CD4-positive, alpha-beta memory T cell (primary cell): ENCODE data around the gene SHISA9. TPM values are rescaled to one million over a fixed set of nuclear protein-coding genes. Genes with fewer than 3 reads are reported as not detected.

Experiments used
- CTCF ChIA-PET: fragments of 350-600 bp; sonication (Branson Sonifier 250); formaldehyde crosslinking; loops from one replicate; lab custom pipeline; 2021; ENCODE audit warnings: inconsistent platforms; ENCODE audit not compliant: partially characterized antibody; lab: Charles Lee
- POLR2A ChIA-PET: fragments of 350-600 bp; sonication (Branson Sonifier 250); formaldehyde crosslinking; loops from one replicate; lab custom pipeline; 2021; ENCODE audit not compliant: partially characterized antibody; lab: Charles Lee
- DNase-seq, 5 donors: peaks; one replicate each; pipeline versions ENCODE4 v3.0.0 to v3.0.0-alpha.2; 2020 to 2022; ENCODE audit warnings: mixed read lengths in 1 of 5
- H3K27ac ChIP-seq: one replicate; pipeline ENCODE4 v1.7.0; 2013; ENCODE audit warnings: low read depth, low read length
- H3K27me3 ChIP-seq: 2 replicates; pipeline ENCODE4 v1.7.0; 2013; ENCODE audit warnings: mild to moderate bottlenecking, low read length, moderate library complexity; ENCODE audit not compliant: insufficient read depth
- H3K36me3 ChIP-seq: 2 replicates; pipeline ENCODE4 v1.7.0; 2013; ENCODE audit warnings: mild to moderate bottlenecking, low read length, moderate library complexity; ENCODE audit not compliant: insufficient read depth
- H3K4me1 ChIP-seq: 2 replicates; pipeline ENCODE4 v1.7.0; 2013; ENCODE audit warnings: mild to moderate bottlenecking, low read length, moderate library complexity; ENCODE audit not compliant: insufficient read depth
- H3K4me3 ChIP-seq, 2 donors: one replicate each; pipeline ENCODE4 v1.7.0; 2013; ENCODE audit warnings: low read length in 2 of 2, mild to moderate bottlenecking in 1 of 2
- H3K9me3 ChIP-seq, 2 donors: one replicate each; pipeline ENCODE4 v1.7.0; 2013; ENCODE audit warnings: low read length in 2 of 2, control low read depth in 1 of 2; ENCODE audit not compliant: control insufficient read depth in 1 of 2
- H3K27ac Mint-ChIP-seq, 7 donors: one replicate each; pipeline ENCODE4 v1.8.0; 2020 to 2021; ENCODE audit warnings: mixed read lengths in 7 of 7, mild to moderate bottlenecking in 6 of 7, inconsistent platforms in 3 of 7, moderate library complexity in 3 of 7
- H3K27me3 Mint-ChIP-seq, 2 donors: one replicate each; pipeline ENCODE4 v1.8.0; 2020 to 2021; ENCODE audit warnings: mixed read lengths in 2 of 2
- H3K36me3 Mint-ChIP-seq, 2 donors: one replicate each; pipeline ENCODE4 v1.8.0; 2020 to 2021; ENCODE audit warnings: mixed read lengths in 2 of 2, inconsistent platforms in 1 of 2, mild to moderate bottlenecking in 1 of 2
- H3K4me1 Mint-ChIP-seq, 4 donors: one replicate each; pipeline ENCODE4 v1.8.0; 2020 to 2021; ENCODE audit warnings: mixed read lengths in 4 of 4, mild to moderate bottlenecking in 1 of 4
- H3K4me3 Mint-ChIP-seq, 8 donors: one replicate each; pipeline ENCODE4 v1.8.0; 2020 to 2021; ENCODE audit warnings: mixed read lengths in 8 of 8, mild to moderate bottlenecking in 7 of 8, moderate library complexity in 6 of 8, inconsistent platforms in 3 of 8
- H3K9me3 Mint-ChIP-seq, 8 donors: one replicate each; pipeline ENCODE4 v1.8.0; 2020 to 2021; ENCODE audit warnings: mixed read lengths in 8 of 8, mild to moderate bottlenecking in 5 of 8, inconsistent platforms in 3 of 8, moderate library complexity in 1 of 8
- intact Hi-C: fragments of 100-400 bp; cut with micrococcal nuclease; formaldehyde crosslinking; loops from one replicate; pipeline ENCODE4 v1.15.1; 2023
- polyA plus RNA-seq, 2 donors: library from polyadenylated mRNA; unstranded; fragments of 300-500 nt; fragmentation: Illumina TruSeq; gene quantifications; one replicate each; pipeline ENCODE4 v1.2.3, GENCODE V29; 2021
- total RNA-seq, 2 experiments: library from RNA; stranded (reverse); gene quantifications; one replicate each; pipeline ENCODE4 v1.2.3, GENCODE V29; 2021

The SHISA9 gene
- total and polyA plus RNA-seq, 4 experiments from 2014 or later = not detected

- ChIA-PET CTCF (no interaction called here), POLR2A (no interaction called here)
- intact Hi-C loops = no loop called here
- Mint-ChIP-seq H3K36me3 (no peaks in the 10 kb centered on the region), H3K27me3 (peaks cover 2 to 6% of the 10 kb centered on the region in 2 donors), H3K4me1 (no peaks in the 10 kb centered on the region), H3K9me3 (peaks cover 0 to 8% (median 4%) of the 10 kb centered on the region in 8 donors), H3K27ac (no peak overlapping the region), H3K4me3 (no peak overlapping the region)
- Histone ChIP-seq H3K4me1 (no peaks in the 10 kb centered on the region), H3K27me3 (no peaks in the 10 kb centered on the region), H3K4me3 (no peak overlapping the region), H3K27ac (no peak overlapping the region), H3K36me3 (no peaks in the 10 kb centered on the region), H3K9me3 (no peaks in the 10 kb centered on the region)
- no peak for DNase-seq
Observed at GRCh38 chr16:12944300-12944699, 42.9 kb downstream of the SHISA9 start.

DNA sequence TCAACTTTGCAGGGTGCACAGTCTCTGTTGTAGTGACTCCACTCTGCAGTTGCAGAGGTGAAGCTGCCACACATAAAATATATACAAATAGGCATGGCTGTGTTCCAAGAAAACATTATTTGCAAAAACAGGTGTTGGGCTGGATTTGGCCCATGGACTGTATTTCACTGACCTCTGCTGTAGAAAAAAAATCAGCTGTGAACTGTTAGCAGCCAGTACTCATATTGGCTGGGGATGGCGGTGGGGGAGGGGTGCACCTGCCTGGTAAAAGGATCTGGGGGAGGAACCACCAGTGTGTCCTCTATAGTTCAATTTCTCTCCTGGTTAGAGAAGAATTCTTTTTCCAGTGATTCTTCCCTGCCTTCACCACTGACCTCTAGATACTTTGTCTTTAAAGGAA, 50.0 kb downstream of the SHISA9 start:
- H3K27me3 ChIP-seq = no peaks in the 10 kb centered on the region
- no peak overlapping the region for H3K4me3 ChIP-seq
- H3K9me3 ChIP-seq = no peaks in the 10 kb centered on the region
- Mint-ChIP-seq H3K9me3 (peaks cover 0 to 17% (median 5%) of the 10 kb centered on the region in 8 donors), H3K27me3 (peaks cover 4 to 7% of the 10 kb centered on the region in 2 donors), H3K4me1 (no peaks in the 10 kb centered on the region), H3K4me3 (no peak overlapping the region), H3K36me3 (no peaks in the 10 kb centered on the region), H3K27ac (no peak overlapping the region)
- no peaks in the 10 kb centered on the region for H3K36me3 ChIP-seq
- ChIA-PET POLR2A (no interaction called here), CTCF (no interaction called here)
- H3K27ac ChIP-seq = no peak overlapping the region
- intact Hi-C loops = no loop called here
- no peak for DNase-seq
- no peaks in the 10 kb centered on the region for H3K4me1 ChIP-seq

DNA sequence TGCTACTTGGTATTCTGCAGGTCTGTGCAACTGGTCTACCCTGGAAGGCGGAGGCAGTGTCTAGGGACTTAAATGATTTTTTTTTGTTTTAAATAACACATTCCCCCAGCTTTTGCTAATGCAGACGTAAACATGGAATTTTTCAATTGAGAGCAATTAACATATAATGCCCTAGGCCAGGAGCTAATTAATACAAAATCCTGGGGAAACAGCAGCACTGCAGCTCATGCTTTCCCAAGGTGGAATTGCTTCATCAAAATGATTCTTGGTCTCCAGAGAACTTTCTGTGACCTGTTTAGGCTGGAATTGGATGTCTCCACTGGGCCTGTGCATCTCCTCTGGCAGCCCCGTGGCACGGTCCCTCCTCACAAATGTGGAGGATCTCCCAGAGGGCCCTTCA, 50.6 kb downstream of the SHISA9 start:
- DNase-seq = no peak
- peaks cover 0 to 16% (median 5%) of the 10 kb centered on the region in 8 donors for H3K9me3 Mint-ChIP-seq
- H3K4me1 Mint-ChIP-seq = no peaks in the 10 kb centered on the region
- no peak overlapping the region for H3K4me3 Mint-ChIP-seq
- no peaks in the 10 kb centered on the region for H3K4me1 ChIP-seq
- H3K36me3 ChIP-seq = no peaks in the 10 kb centered on the region
- H3K36me3 Mint-ChIP-seq = no peaks in the 10 kb centered on the region
- H3K27me3 Mint-ChIP-seq = peaks cover 4 to 6% of the 10 kb centered on the region in 2 donors
- ChIA-PET POLR2A (no interaction called here), CTCF (no interaction called here)
- no peak overlapping the region for H3K27ac ChIP-seq
- intact Hi-C loops = no loop called here
- no peaks in the 10 kb centered on the region for H3K27me3 ChIP-seq
- no peak overlapping the region for H3K27ac Mint-ChIP-seq
- H3K9me3 ChIP-seq = no peaks in the 10 kb centered on the region
- no peak overlapping the region for H3K4me3 ChIP-seq

DNA sequence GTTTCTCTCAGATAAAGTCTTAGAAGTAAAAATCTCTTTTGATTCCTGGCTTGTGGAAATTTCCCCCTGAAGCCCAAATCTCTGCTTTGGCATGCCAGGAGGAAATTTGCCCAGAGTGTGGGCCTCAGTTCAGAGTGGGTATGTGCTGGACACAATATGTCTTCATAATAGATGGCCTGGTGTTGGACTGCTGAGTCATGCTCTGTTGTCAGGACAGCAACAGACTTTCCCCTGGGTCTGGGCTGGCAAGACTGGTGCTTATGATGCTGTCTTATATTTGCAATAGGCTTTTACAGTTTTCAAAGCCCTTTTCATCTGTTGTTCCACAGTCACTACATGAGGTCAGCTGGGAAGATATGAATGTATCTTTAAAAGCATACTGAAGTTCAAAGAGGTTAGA, 57.0 kb downstream of the SHISA9 start:
- Mint-ChIP-seq H3K27ac (no peak overlapping the region), H3K36me3 (no peaks in the 10 kb centered on the region), H3K9me3 (peaks cover 0 to 18% (median 5%) of the 10 kb centered on the region in 8 donors), H3K4me1 (no peaks in the 10 kb centered on the region), H3K4me3 (no peak overlapping the region), H3K27me3 (no peaks in the 10 kb centered on the region)
- Histone ChIP-seq H3K4me1 (no peaks in the 10 kb centered on the region), H3K27me3 (no peaks in the 10 kb centered on the region), H3K36me3 (no peaks in the 10 kb centered on the region), H3K4me3 (no peak overlapping the region), H3K9me3 (no peaks in the 10 kb centered on the region), H3K27ac (no peak overlapping the region)
- intact Hi-C loops = no loop called here
- no peak for DNase-seq
- CTCF ChIA-PET = no interaction called here
- POLR2A ChIA-PET = no interaction called here

DNA sequence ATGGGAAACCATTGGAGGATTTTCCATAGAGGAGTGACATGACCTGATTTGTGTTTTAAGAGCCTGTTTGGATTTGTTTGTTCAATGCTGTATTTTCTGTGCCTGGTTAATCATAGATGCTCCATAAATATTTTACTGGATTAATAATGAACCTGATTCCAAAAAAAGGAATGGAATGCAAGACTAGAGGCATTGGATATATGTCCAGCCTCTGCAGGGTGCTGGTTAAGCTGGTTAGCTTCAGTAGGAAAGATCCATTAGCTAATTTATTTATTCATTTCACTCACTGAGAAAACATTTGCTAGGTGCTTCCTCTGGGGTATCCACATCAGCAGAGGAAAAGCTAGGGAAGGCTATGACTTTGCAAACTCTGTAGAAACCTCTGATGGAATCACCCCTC, 57.7 kb downstream of the SHISA9 start:
- intact Hi-C loops = no loop called here
- POLR2A ChIA-PET = no interaction called here
- Histone ChIP-seq H3K27me3 (no peaks in the 10 kb centered on the region), H3K4me1 (no peaks in the 10 kb centered on the region), H3K36me3 (no peaks in the 10 kb centered on the region), H3K27ac (no peak overlapping the region), H3K9me3 (no peaks in the 10 kb centered on the region), H3K4me3 (no peak overlapping the region)
- no peak for DNase-seq
- no peak overlapping the region for H3K4me3 Mint-ChIP-seq
- no peaks in the 10 kb centered on the region for H3K36me3 Mint-ChIP-seq
- no peaks in the 10 kb centered on the region for H3K4me1 Mint-ChIP-seq
- no peak overlapping the region for H3K27ac Mint-ChIP-seq
- H3K27me3 Mint-ChIP-seq = no peaks in the 10 kb centered on the region
- H3K9me3 Mint-ChIP-seq = peaks cover 0 to 18% (median 5%) of the 10 kb centered on the region in 8 donors
- CTCF ChIA-PET = no interaction called here

DNA sequence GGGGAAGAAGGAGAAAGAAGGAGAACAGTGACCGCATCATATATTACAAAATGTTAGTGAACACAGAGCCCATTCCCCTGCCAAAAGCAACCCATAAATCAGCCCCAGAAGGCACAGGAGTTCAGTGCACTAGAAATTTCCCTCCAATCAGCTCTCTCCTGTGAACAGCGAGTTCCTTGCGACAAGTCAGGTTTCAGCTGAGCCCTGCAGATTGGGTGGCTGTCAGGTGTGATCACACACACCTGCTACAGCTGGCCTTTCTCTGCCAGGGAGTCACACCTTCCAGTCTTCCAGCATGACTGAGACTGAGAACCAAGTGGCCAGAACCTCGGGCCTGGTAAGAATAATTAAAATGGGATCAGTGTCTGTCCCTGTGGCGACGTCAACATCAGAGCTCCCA, 60.2 kb downstream of the SHISA9 start:
- H3K4me1 Mint-ChIP-seq = no peaks in the 10 kb centered on the region
- ChIA-PET POLR2A (no interaction called here), CTCF (no interaction called here)
- DNase-seq = no peak
- Histone ChIP-seq H3K27ac (no peak overlapping the region), H3K27me3 (no peaks in the 10 kb centered on the region), H3K4me1 (no peaks in the 10 kb centered on the region), H3K9me3 (no peaks in the 10 kb centered on the region), H3K36me3 (no peaks in the 10 kb centered on the region), H3K4me3 (no peak overlapping the region)
- H3K27ac Mint-ChIP-seq = no peak overlapping the region
- H3K9me3 Mint-ChIP-seq = peaks cover 0 to 22% (median 6%) of the 10 kb centered on the region in 8 donors
- H3K27me3 Mint-ChIP-seq = no peaks in the 10 kb centered on the region
- H3K4me3 Mint-ChIP-seq = no peak overlapping the region
- intact Hi-C loops = no loop called here
- no peaks in the 10 kb centered on the region for H3K36me3 Mint-ChIP-seq

- peaks cover 0 to 14% (median 6%) of the 10 kb centered on the region in 8 donors for H3K9me3 Mint-ChIP-seq
- Histone ChIP-seq H3K4me3 (no peak overlapping the region), H3K4me1 (no peaks in the 10 kb centered on the region), H3K27ac (no peak overlapping the region), H3K36me3 (no peaks in the 10 kb centered on the region), H3K27me3 (no peaks in the 10 kb centered on the region), H3K9me3 (no peaks in the 10 kb centered on the region)
- CTCF ChIA-PET = no interaction called here
- no peaks in the 10 kb centered on the region for H3K27me3 Mint-ChIP-seq
- no peak overlapping the region for H3K27ac Mint-ChIP-seq
- no peaks in the 10 kb centered on the region for H3K4me1 Mint-ChIP-seq
- intact Hi-C loops = no loop called here
- no peak for DNase-seq
- POLR2A ChIA-PET = no interaction called here
- no peak overlapping the region for H3K4me3 Mint-ChIP-seq
- no peaks in the 10 kb centered on the region for H3K36me3 Mint-ChIP-seq
Observed at GRCh38 chr16:12964461-12964860, 63.1 kb downstream of the SHISA9 start.

- Mint-ChIP-seq H3K9me3 (peaks cover 0 to 14% (median 6%) of the 10 kb centered on the region in 8 donors), H3K36me3 (no peaks in the 10 kb centered on the region), H3K4me3 (no peak overlapping the region), H3K27ac (no peak overlapping the region), H3K27me3 (no peaks in the 10 kb centered on the region), H3K4me1 (no peaks in the 10 kb centered on the region)
- H3K27ac ChIP-seq = no peak overlapping the region
- no peaks in the 10 kb centered on the region for H3K4me1 ChIP-seq
- no peak for DNase-seq
- ChIA-PET CTCF (no interaction called here), POLR2A (no interaction called here)
- no peaks in the 10 kb centered on the region for H3K27me3 ChIP-seq
- no peak overlapping the region for H3K4me3 ChIP-seq
- intact Hi-C loops = no loop called here
- no peaks in the 10 kb centered on the region for H3K36me3 ChIP-seq
- no peaks in the 10 kb centered on the region for H3K9me3 ChIP-seq
Observed at GRCh38 chr16:12965274-12965804, 63.9 kb downstream of the SHISA9 start.
